B cell (primary cell): ENCODE data around the gene THADA.

Experiments
- CTCF ChIP-seq: fragments of 200-600 bp; IDR thresholded peaks from one replicate; pipeline ENCODE4 v1.8.0; 2022; ENCODE audit warnings: antibody characterized with exemption, mild to moderate bottlenecking
- EZH2 ChIP-seq: IDR thresholded peaks from 2 replicates; pipeline ENCODE4 v1.6.1; 2012; ENCODE audit warnings: borderline replicate concordance, low read depth, mild to moderate bottlenecking, moderate library complexity, low read length; ENCODE audit not compliant: insufficient read depth, poor library complexity, severe bottlenecking

- TF ChIP-seq CTCF (no peak), EZH2 (no peak)
Measured at GRCh38 chr2:43460174-43460546, 135.7 kb downstream of the THADA start.
